Breast epithelium (tissue), 3 donors: ENCODE measurements around the gene HOXC11.

Experiments used
- POLR2A ChIP-seq: fragments of 450-650 bp; IDR thresholded peaks from one replicate; pipeline ENCODE4 v1.6.1; 2016; ENCODE audit warnings: antibody characterized with exemption, mild to moderate bottlenecking, moderate library complexity
- POLR2AphosphoS5 ChIP-seq, 3 donors: sonication (generic); formaldehyde crosslinking; IDR thresholded peaks; one replicate each; pipeline ENCODE4 v1.6.1; 2017; ENCODE audit warnings: antibody characterized with exemption in 3 of 3
- TF ChIP-seq, protein P1 (sequence below), 3 donors: fragments of 450-650 bp; IDR thresholded peaks; one replicate each; pipeline ENCODE4 v1.5.1; 2016 to 2017; ENCODE audit warnings: antibody characterized with exemption in 3 of 3, mild to moderate bottlenecking in 3 of 3, moderate library complexity in 3 of 3

DNA sequence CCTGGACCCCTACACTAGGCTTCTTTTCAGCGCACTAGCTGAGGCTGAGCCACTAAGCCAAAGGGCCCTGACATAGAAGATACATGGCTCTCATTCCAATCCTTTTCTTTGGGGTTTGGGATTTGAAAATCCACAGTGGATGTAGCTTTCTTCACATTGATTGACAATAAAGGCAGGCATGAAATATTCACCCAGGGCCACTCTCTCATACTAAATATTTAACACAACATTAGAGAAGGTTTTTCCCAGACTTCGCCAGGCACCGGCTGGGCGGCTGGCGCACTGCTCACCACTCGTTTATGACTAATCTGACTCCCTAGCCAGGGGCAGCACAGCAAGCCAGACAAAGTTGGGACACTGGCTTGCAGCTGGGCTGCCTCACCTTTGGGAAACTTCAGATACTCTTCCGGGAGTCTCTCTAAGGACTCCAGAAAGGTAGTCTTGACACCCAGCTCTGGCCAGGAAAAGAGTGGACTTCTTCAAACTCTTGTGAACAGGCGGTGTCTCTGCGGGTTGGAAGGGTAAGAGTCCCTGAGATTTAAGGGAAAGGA, 699 bp upstream of the HOXC11 start:
- TF ChIP-seq, protein P1, sequence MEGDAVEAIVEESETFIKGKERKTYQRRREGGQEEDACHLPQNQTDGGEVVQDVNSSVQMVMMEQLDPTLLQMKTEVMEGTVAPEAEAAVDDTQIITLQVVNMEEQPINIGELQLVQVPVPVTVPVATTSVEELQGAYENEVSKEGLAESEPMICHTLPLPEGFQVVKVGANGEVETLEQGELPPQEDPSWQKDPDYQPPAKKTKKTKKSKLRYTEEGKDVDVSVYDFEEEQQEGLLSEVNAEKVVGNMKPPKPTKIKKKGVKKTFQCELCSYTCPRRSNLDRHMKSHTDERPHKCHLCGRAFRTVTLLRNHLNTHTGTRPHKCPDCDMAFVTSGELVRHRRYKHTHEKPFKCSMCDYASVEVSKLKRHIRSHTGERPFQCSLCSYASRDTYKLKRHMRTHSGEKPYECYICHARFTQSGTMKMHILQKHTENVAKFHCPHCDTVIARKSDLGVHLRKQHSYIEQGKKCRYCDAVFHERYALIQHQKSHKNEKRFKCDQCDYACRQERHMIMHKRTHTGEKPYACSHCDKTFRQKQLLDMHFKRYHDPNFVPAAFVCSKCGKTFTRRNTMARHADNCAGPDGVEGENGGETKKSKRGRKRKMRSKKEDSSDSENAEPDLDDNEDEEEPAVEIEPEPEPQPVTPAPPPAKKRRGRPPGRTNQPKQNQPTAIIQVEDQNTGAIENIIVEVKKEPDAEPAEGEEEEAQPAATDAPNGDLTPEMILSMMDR (IDR thresholded peaks at IDR 0.05), result no peak
- no peak for TF ChIP-seq POLR2A
- no peak for TF ChIP-seq POLR2AphosphoS5 (IDR thresholded peaks at IDR 0.05)
